ENCODE results near the gene TMEFF1.

The TMEFF1 gene

GRCh38 chr9:100578610-100579009 lies 105.7 kb downstream of the TMEFF1 start:
- no peak for DNase-seq

GRCh38 chr9:100579665-100580064 lies 106.7 kb downstream of the TMEFF1 start:
- DNase-seq = no peak

- DNase-seq = no peak
These were observed 107.3 kb downstream of the TMEFF1 start for GRCh38 chr9:100580257-100580656.

GRCh38 chr9:100581081-100581480 lies 108.1 kb downstream of the TMEFF1 start:
- no peak for DNase-seq

DNA sequence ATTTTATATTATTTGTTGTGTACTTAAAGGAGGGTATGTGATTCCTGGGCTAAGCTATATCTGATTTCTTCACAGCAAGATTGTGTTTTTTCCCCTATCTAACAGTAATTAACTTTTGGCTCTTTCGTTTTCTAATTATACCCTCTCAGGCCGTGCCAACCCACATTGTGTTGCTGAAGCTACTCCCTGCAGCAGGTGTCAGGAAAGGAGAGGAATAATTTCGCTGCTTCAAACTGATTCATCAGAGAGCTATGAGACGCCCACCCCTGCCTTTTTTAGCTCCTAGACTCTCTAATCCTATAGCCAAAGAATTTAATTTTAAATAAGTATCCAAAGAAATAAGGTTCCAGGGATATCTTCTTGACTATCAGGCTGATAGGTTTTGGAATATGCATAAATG lies 108.7 kb downstream of the TMEFF1 start:
- no peak for DNase-seq

DNA sequence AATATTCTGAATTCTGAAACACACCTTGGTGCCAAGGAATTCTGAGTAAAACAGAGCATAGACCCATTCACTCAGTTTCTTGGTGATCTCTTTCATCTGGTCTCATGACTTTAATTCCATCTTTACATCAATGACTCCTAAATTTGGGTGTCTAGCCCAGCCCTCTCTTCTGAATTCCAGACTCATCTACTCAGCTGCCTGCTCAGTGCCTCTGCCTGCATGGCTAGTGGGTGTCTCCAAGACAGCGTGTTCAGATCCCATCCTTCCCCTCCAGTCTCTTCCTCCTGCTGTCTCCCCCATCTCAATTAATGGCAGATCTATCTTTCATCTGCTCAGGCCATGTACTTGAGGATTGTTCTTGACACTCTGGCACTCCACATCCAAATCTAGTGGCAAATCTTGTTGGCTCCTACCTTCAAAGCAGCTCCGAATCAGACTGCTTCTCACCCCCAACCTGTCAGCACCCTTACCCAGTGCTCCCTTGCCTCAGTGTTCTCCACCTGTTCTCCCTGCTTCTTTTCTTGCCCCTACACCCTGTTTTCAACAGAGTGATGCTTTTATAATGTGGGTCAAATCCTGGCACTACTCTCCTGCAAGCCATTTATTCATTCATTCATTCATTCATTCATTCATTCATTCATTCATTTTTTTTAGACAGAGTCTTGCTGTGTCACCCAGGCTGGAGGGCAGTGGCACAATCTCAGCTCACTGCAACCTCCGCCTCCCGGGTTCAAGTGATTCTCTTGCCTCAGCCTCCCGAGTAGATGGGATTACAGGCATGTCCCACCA lies 110.3 kb downstream of the TMEFF1 start:
- no peak for DNase-seq

DNA sequence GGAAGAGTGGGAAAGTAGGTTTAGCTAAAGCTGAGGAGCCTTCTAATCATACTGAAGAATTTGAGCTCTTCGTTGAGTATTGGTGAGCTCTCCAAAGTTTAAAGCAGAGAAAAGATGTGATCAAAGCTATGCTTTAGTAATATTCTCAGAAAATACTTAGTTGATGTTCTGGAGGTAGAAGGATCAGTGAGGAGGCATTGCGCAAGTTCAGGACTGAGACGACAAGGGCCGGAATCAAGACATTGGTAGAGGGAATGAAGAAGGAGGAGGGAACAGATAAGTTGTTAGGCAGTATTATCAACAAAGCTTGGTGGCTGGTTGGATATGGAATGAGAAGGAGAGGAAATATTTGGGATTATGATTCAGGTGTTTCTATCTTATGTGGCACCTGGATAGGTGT lies 112.0 kb downstream of the TMEFF1 start:
- DNase-seq = no peak

DNA sequence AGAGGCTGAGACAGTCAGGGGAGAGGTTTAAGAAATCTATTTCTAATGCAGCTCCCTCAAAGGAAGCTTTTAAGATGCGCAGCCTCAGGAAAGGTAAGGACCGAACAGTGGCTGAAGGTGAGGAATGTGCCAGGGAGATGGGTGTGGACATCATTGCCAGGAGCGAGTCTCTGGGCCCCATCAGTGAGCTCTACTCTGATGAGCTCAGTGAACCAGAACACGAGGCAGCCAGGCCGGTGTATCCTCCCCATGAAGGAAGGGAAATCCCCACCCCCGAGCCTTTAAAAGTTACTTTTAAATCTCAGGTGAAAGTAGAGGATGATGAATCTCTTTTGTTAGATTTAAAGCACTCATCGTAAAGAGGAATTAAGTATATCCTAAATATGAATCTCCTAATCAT lies 113.1 kb downstream of the TMEFF1 start:
- DNase-seq = no peak

DNA sequence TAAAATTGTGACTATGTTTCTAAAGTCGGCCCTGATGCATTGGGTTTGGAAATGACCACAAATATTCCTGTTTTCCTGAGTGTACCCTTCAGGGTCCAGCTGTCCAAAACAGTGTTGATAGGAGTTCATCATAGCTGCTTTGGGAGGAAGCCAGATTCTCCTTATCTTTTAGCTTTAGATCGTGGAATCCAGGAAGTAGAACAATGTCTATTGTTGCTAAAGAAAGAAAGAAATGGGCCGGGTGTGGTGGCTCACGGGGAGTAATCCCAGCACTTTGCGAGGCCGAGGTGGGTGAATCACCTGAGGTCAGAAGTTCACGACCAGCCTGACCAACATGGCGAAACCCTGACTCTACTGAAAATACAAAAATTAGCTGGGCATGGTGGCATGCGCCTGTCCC lies 114.4 kb downstream of the TMEFF1 start:
- no peak for DNase-seq

GRCh38 chr9:100589582-100589981 lies 116.6 kb downstream of the TMEFF1 start:
- DNase-seq = no peak

DNA sequence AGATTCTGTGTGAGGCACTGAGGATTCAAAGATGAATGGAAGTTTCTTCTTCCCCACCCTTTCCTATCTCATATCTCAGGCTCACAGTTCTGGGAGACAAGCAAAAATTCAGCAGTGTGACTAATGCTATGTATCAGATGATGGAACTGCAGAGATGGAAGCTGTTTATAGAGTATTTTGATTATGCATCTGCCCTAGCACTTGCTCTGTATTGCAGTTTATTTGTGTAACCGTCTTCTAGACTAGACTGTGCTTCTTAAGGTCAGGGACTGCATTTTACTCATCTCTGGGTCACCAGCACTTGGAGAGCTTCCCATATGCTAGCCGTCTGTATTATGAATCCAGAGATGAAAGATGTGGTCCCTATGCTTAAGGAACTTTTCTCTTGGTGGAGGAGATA lies 117.5 kb downstream of the TMEFF1 start:
- DNase-seq = no peak

DNA sequence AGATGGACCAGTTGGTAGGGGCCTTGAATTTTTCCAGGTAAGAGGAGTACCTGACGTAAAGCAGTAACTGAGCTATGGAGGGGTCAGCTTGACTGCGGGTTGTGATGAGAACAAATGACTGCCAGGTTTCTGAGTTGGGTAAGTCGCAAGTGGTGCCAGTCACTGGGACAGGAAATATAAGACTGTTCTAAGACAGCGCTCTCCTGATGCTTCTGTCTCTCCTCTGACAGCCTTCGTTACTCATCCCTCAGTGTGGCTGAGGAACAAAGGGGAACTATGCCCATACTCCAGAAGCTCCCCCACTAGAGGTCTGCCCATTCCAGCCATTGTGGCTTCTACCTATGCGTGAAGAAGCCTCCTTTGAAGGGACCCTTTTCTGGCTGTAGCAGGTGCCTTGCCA lies 118.2 kb downstream of the TMEFF1 start:
- no peak for DNase-seq

GRCh38 chr9:100591639-100592412 lies 118.9 kb downstream of the TMEFF1 start:
- no peak for DNase-seq

GRCh38 chr9:100595391-100596199 lies 122.6 kb downstream of the TMEFF1 start:
- peak; percentile 35 to 90 for DNase-seq

GRCh38 chr9:100597236-100597635 lies 124.3 kb downstream of the TMEFF1 start:
- DNase-seq = no peak

- DNase-seq = peak; percentile 69 to 84
These were observed 125.7 kb downstream of the TMEFF1 start for GRCh38 chr9:100598641-100599145.

DNA sequence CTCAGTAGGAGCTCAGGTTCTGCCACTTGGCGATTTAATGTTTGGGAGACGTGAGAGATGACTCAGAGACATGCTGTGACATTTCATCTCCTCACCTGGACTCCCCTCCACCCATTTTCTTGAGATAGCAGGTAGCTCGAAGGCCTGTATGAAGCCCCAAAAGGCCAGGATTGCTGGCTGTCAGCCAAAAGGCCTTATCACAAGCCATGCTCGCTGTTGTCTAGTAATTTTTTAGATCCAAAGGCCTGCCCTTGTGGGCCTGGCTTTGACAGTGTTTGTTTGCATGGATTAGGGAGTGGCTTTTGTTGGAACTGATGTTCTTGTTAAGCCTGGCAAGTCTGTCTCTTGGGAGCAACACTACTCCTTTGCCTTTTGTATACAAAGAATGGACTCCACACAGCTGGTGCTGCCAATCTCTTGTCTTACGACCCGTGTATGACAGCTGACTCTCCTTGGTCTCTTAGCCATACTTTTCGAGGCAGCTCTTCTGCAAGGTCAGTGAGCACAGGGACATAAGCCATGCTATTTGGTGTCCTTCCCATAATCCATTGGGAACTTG lies 127.7 kb downstream of the TMEFF1 start:
- DNase-seq = no peak

GRCh38 chr9:100601216-100601615 lies 128.3 kb downstream of the TMEFF1 start:
- peak; percentile 28 to 63 for DNase-seq

GRCh38 chr9:100602342-100602801 lies 129.4 kb downstream of the TMEFF1 start:
- peak; percentile 7 to 45 for DNase-seq

DNA sequence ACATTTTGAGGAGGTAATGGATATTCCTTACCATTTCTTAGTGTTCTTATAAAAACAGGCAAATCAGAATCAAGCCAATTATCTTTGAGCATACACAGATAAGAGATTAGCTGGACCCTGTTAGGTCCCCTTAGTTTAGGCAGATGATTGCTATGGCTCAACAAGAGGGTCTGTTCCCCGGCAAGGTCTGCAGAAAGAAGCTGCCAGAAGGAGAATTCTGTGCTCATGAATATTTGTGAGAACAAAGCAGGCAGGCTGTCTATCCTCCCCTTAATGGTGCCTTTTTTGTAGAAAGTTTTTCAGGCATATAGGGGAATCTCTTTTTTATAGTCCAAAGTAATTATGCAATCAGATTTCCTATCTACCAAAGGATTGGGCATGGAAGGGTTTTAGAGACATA lies 132.5 kb downstream of the TMEFF1 start:
- no peak for DNase-seq

DNA sequence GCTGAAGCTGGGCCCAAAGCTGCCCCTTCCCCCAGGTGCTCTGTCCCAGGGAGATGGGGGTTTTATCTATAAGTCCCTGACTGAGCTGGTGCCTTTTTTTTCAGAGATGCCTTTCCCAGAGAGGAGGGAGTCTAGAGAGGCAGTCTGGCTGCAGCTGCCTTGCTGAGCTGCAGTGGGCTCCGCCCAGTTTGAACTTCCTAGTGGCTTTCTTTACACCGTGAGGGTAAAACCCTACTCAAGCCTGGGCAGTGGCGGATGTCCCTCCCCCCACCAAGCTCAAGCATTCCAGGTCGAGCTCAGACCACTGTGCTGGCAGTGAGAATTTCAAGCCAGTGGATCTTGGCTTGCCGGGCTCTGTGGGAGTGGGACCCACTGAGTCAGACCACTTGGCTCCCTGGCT lies 146.2 kb downstream of the TMEFF1 start:
- no peak for DNase-seq

DNA sequence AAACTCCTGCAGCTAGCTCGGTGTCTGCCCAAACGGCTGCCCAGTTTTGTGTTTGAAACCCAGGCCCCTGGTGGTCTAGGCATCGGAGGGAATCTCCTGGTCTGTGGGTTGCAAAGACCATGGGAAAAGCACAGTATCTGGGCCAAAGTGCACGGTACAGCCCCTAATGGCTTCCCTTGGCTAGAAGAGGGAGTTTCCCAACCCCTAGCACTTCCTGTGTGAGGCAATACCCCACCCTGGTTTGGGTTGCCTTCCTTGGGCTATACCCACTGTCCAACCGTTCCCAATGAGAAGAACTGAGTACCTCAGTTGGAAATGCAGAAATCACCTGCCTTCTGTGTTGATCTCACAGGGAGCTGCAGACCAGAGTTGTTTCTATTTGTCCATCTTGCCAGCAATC lies 146.7 kb downstream of the TMEFF1 start:
- no peak for DNase-seq

- no peak for DNase-seq
These were observed 151.0 kb downstream of the TMEFF1 start for GRCh38 chr9:100623969-100624368.

Measured in inflammatory macrophage treated with lipopolysaccharide for 1 hour (primary cell).